ENCODE data around the gene TBC1D4.
A peak's percentile ranks its signal among the peaks of the same experiment; 100 is the strongest.
"Not testable (repeated sequence)": the region's sequence is repeated elsewhere in the genome, so short reads cannot be mapped to it uniquely, and the experiment has no call there.

TBC1D4 gene

DNA sequence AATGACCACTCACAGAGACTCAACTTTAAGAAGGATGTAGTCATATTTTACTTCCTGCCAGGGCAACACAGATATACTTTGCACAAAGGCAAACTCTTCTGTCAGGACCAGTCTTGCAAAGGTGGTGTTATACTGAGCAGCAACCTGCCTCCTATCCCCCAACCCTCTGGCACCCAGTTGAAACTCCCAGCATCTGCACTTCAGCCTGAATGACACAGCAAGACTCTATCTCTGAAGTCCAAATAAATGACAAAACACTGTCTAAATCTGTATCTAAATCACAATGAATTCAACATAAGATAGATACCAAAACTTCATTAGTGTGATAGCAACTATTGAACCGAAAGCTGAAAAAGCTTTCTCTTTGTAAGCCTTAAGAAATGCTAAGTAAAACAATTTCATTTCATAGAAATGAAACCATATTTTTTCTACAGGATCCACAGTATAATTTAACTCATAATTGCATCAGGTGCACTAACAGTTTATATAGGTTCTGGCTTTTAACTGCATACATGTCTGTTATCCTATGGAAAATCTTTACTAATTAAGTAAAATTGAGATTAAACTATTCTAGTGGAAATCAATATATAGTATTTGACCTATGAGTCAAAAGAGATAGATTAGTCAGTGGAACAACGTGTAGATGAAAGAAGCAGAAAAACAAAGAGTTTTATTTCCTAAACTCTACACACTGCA lies 163.7 kb downstream of the TBC1D4 start:
- no peak for DNase-seq

DNA sequence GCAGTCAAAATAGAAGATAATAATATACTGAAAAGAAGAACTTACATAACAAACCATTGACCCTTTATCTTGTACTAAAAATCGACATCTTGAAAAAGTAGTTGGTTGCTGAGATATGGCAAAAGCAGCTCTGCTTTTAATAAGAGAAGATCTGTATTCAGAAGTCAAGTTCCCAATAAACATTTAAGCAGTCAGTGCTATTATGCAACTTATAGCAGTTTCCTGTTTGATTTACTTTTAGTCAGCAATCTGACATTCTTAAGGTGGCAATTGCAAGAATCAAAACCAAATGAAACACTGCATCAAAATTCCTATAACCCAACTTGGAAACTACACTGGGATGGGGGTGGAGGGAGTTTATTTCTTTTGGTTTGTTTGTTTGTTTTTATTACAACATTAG lies 165.5 kb downstream of the TBC1D4 start:
- no peak for DNase-seq

GRCh38 chr13:75312884-75313520 lies 169.0 kb downstream of the TBC1D4 start:
- no peak for DNase-seq

GRCh38 chr13:75309981-75310580 lies 171.9 kb downstream of the TBC1D4 start:
- no peak for DNase-seq

- DNase-seq: no peak
Observed at GRCh38 chr13:75308222-75308621, 173.7 kb downstream of the TBC1D4 start.

GRCh38 chr13:75307370-75307949 lies 174.5 kb downstream of the TBC1D4 start:
- no peak for DNase-seq

DNA sequence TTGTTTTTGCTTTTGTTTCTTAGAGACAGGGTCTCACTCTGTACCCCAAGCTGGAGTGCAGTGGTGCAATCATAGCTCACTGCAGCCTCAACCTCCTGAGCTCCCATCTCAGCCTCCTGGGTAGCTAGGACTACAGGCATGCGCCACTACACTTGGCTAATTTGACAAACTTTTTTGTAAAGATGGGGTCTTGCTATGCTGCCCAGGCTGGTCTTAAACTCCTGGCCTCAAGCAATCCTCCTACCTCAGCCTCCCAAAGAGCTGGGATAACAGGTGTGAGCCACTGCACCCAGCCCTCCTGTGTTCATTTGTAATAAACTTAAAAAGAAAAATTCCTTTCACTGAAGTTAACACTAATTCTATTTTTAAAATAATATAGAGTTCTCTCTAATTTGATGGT lies 175.0 kb downstream of the TBC1D4 start:
- DNase-seq: not testable (repeated sequence)

DNA sequence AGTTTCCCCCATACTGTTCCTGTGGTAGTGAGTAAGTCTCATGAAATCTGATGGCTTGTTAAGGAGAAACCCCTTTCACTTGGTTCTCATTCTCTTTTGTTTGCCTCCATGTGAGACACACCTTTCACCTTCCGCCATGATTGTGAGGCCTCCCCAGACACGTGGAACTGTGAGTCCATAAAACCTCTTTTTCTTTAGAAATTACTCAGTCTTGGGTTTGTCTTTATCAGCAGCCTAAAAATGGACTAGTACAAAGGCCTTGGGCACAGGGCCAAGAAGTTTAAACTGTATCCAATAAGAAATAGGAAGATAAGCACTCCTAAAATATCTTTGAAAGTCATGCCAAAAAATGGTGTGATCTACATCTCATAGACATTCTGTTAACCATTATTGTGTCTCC lies 176.9 kb downstream of the TBC1D4 start:
- no peak for DNase-seq

GRCh38 chr13:75303263-75303662 lies 178.7 kb downstream of the TBC1D4 start:
- no peak for DNase-seq

DNA sequence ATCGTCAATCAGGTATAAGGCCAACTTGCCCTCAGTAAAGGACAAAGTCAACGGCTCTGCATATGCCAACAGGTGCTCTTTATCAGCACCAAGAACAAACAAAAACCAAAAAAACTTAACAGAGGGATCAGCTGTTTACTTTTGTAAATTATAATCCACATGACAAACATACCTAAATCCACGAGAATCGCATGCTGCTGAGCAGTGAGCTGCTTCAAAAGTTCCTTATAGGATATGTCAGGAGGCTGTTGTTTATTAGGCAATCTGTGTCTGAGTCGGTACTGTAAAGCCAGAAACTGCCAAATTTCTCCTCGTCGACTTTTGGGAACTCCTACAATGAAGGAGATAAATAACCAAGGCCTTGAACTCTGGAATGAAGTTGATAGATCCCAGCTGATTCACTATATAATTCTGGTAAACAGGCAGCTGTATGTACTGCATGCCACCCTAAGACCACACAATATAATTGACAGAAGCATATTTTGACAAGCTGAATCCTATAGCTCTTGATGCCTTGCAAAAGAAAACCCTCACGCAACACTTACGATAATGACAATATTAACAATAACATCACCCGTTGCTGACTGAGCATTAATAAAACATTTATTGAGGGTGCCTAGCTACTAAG lies 179.8 kb downstream of the TBC1D4 start:
- DNase-seq: no peak

DNA sequence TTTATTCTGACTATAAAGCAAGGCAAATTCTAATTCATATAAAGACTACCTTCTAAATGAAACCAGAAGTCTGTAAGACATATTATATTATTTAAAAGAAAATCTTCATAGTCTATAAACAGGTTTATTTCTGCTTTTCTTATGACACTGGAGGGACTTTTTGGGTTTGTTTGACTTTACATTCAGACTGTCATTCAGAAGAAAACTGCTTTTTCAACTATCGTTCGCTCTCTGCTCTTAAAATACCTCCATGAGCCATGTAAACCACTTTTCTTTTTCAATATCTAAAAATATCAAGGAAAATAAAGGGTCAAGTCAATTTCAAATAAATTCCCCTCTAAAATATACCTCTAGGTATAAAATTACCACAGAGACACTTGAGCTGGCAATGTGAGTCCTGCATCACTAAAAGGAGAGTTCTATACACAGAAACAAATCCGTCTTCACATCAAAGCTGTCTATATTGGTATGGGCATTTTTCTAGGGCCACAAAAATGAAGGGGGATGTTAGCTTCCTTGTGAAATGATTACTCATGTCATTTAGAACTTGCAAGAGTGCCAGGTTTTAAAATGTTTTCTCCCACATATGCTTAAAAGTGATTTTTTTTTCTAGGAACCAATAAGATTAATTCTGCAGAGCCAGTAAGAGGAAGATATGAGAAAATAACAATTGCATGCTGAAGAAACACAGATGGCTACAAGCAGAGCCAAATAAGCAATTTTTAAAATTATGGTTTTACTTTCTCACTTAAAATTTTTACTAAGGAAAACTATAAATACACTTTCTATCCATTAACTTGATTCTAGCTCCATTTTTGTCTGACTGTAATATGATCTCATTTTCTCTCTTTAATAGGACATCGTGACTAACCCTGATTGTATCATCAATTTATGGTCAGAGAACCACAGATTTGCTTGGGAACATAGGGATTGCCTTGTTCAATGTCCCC lies 181.8 kb downstream of the TBC1D4 start:
- DNase-seq: no peak

GRCh38 chr13:75299246-75299645 lies 182.7 kb downstream of the TBC1D4 start:
- peak; percentile 79 for DNase-seq

GRCh38 chr13:75296641-75297040 lies 185.3 kb downstream of the TBC1D4 start:
- DNase-seq: no peak

DNA sequence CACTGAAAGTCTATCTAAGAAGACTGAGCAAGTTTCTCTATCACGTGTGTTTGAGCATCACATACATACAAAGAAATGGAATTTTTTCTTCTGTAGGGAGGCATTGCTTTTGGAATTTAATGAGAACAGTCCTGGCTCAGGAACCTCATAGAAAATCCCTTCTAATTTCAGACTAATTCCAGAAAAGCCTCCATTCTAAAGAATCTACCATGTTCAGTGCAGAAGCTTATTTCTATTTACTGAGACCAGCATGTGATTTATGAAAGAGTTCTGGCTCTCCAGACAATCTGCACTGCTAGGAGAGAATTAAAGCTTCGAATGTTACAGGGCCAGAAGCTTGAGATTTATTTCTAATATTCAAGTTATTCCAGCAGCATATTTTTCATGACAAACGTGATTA lies 186.8 kb downstream of the TBC1D4 start:
- no peak for DNase-seq

DNA sequence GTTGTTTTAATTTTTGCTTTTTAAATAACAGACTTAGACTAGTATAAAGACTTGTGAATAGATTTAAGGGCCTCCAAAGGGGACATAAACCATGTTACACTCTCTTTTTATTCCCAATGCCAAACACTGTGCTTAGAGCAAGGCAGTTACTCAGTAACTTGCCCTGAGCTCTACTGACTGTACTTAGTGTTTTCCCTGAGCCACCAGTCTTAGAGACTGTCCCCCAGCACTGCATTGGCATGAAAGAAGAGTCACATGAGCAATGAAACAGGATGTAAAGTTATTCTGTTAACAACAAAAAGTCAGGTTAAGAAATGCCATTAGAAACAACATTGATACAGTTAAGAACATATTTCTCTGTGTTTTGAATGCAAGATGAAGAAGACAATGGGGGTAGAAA lies 187.9 kb downstream of the TBC1D4 start:
- no peak for DNase-seq

GRCh38 chr13:75285310-75285709 lies 196.7 kb downstream of the TBC1D4 start:
- no peak for DNase-seq

GRCh38 chr13:75279834-75280369 lies 202.1 kb downstream of the TBC1D4 start:
- DNase-seq: no peak

- not testable (repeated sequence) for DNase-seq
Observed at GRCh38 chr13:75273695-75274094, 208.3 kb downstream of the TBC1D4 start.

- no peak for DNase-seq
Observed at GRCh38 chr13:75271846-75272245, 210.1 kb downstream of the TBC1D4 start.

DNA sequence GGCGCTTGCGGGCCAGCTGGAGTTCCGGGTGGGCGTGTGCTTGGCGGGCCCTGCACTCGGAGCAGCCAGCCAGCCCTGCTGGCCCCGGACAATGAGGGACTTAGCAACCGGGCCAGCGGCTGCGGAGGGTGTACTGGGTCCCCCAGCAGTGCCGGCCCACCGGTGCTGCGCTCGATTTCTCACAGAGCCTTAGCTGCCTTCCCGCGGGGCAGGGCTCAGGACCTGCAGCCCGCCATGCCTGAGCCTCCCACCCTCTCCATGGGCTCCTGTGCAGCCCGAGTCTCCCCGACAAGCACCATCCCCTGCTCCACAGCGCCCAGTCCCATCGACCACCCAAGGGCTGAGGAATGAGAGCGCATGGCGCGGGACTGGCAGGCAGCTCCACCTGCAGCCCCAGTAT lies 213.5 kb downstream of the TBC1D4 start:
- not testable (repeated sequence) for DNase-seq

DNA sequence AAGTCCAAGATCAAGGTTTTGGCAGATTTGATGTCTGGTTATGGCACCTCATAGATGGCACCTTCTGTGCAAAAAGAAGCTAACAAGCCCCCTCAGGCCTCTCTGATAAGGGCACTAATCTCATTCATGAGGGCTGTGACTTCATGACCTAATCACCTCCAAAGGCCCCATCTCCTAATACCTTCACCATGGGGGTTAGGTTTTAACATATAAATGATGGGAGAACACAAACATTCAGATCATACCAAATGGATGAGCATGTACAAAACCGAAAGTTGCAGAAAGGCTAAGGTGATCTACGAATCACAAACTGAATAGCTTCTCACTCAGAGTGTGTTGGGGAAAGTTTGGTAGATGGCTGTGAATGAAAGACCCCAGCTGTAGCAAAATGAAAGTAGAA lies 217.4 kb downstream of the TBC1D4 start:
- DNase-seq: no peak
